HepG2 (cell line): ENCODE results near the gene ZNF628. TPM values are rescaled to one million over a fixed set of nuclear protein-coding genes. Genes with fewer than 3 reads are reported as not detected.

Experiments
- KLF13 ChIP-seq: sonication (generic); formaldehyde crosslinking; IDR thresholded peaks from 2 replicates; pipeline ENCODE4 v1.4.0; 2020; ENCODE audit warnings: mild to moderate bottlenecking, missing genetic modification reagents
- ZBTB34 ChIP-seq: sonication (generic); formaldehyde crosslinking; IDR thresholded peaks from 2 replicates; pipeline ENCODE4 v1.8.0; 2022; ENCODE audit warnings: mild to moderate bottlenecking, missing genetic modification reagents
- ZNF292 ChIP-seq: sonication (generic); formaldehyde crosslinking; IDR thresholded peaks from 2 replicates; pipeline ENCODE4 v1.8.1; 2022; ENCODE audit warnings: mild to moderate bottlenecking, low read depth, missing genetic modification reagents, borderline replicate concordance
- polyA plus RNA-seq, 8 experiments: library from polyadenylated mRNA; depleted of rRNA in 3 of 8; stranded (reverse) in 7 of 8; unstranded in 1 of 8; fragments of >200 nt; fragmentation: Illumina TruSeq in 4 of 8; extraction: Trizol in 4 of 8; gene quantifications; 2 replicates each; pipeline versions ENCODE4 v1.2.1 to v1.2.3, GENCODE V29; 2011 to 2016; ENCODE audit warnings: low read depth in 4 of 8, missing spikeins in 1 of 8, mixed read lengths in 1 of 8; ENCODE audit not compliant: insufficient read depth in 1 of 8
- total RNA-seq, 5 experiments: library from RNA; depleted of rRNA; stranded (reverse); fragments of >200 nt; fragmentation: Illumina TruSeq; extraction: Trizol; gene quantifications; 2 replicates each; pipeline ENCODE4 v1.2.3, GENCODE V29; 2016; ENCODE audit warnings: low read depth in 1 of 5
- TF ChIP-seq, protein P1 (sequence below): sonication (generic); formaldehyde crosslinking; IDR thresholded peaks from 2 replicates; pipeline ENCODE4 v1.4.0; 2020; ENCODE audit warnings: missing genetic modification reagents

Gene ZNF628
- total and polyA plus RNA-seq, 2 of the 13 experiments (the other 11 are each of a cell fraction or from before 2014, with no cell fraction given): 0.54 to 1.2 TPM

GRCh38 chr19:55443045-55443823, 33.2 kb upstream of the ZNF628 start, which contains the start of gene SHISA7 (continued):
- TF ChIP-seq, protein P1, sequence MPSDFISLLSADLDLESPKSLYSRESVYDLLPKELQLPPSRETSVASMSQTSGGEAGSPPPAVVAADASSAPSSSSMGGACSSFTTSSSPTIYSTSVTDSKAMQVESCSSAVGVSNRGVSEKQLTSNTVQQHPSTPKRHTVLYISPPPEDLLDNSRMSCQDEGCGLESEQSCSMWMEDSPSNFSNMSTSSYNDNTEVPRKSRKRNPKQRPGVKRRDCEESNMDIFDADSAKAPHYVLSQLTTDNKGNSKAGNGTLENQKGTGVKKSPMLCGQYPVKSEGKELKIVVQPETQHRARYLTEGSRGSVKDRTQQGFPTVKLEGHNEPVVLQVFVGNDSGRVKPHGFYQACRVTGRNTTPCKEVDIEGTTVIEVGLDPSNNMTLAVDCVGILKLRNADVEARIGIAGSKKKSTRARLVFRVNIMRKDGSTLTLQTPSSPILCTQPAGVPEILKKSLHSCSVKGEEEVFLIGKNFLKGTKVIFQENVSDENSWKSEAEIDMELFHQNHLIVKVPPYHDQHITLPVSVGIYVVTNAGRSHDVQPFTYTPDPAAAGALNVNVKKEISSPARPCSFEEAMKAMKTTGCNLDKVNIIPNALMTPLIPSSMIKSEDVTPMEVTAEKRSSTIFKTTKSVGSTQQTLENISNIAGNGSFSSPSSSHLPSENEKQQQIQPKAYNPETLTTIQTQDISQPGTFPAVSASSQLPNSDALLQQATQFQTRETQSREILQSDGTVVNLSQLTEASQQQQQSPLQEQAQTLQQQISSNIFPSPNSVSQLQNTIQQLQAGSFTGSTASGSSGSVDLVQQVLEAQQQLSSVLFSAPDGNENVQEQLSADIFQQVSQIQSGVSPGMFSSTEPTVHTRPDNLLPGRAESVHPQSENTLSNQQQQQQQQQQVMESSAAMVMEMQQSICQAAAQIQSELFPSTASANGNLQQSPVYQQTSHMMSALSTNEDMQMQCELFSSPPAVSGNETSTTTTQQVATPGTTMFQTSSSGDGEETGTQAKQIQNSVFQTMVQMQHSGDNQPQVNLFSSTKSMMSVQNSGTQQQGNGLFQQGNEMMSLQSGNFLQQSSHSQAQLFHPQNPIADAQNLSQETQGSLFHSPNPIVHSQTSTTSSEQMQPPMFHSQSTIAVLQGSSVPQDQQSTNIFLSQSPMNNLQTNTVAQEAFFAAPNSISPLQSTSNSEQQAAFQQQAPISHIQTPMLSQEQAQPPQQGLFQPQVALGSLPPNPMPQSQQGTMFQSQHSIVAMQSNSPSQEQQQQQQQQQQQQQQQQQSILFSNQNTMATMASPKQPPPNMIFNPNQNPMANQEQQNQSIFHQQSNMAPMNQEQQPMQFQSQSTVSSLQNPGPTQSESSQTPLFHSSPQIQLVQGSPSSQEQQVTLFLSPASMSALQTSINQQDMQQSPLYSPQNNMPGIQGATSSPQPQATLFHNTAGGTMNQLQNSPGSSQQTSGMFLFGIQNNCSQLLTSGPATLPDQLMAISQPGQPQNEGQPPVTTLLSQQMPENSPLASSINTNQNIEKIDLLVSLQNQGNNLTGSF (CRISPR knock-in tag): no peak
- TF ChIP-seq ZNF292 (CRISPR knock-in tag) (no peak), ZBTB34 (CRISPR knock-in tag) (no peak), KLF13 (CRISPR knock-in tag) (no peak)
